SK-N-SH (cell line): ENCODE data around the gene TLR4.

Experiments used
- CHD2 ChIP-seq: fragments of 150-350 bp; IDR thresholded peaks from 2 replicates; pipeline ENCODE4 v1.6.1; 2018; ENCODE audit warnings: low read length; ENCODE audit not compliant: partially characterized antibody
- CTCF ChIP-seq: fragments of 200-600 bp; sonication (generic); IDR thresholded peaks from 2 replicates; pipeline ENCODE4 v1.6.1; 2017; ENCODE audit warnings: antibody characterized with exemption, mild to moderate bottlenecking, moderate library complexity
- ELF1 ChIP-seq: IDR thresholded peaks from 2 replicates; pipeline ENCODE4 v1.4.0; 2012
- NFIC ChIP-seq: IDR thresholded peaks from 2 replicates; pipeline ENCODE4 v1.4.0; 2012; ENCODE audit warnings: borderline replicate concordance
- PBX3 ChIP-seq: IDR thresholded peaks from 2 replicates; pipeline ENCODE4; 2012

- TF ChIP-seq NFIC (no peak), CHD2 (no peak), ELF1 (no peak), PBX3 (no peak), CTCF (no peak)
Observed at GRCh38 chr9:117718085-117718484, 13.9 kb downstream of the TLR4 start.
